B cell (primary cell): Measurements from ENCODE around the gene DGAT2. TPM values are rescaled to one million over a fixed set of nuclear protein-coding genes. Genes with fewer than 3 reads are reported as not detected.

Experiments
- ATAC-seq: fragments of 200-7000 bp; cut with Tn5 transposase; one replicate; pipeline ENCODE4 v1.10.0; 2021; ENCODE audit warnings: low read depth, mild to moderate bottlenecking, moderate number of reproducible peaks, moderate library complexity
- CTCF ChIA-PET: fragments of 350-600 bp; sonication (Branson Sonifier 250); formaldehyde crosslinking; loops from one replicate; lab custom pipeline; 2021; ENCODE audit warnings: antibody characterized with exemption, inconsistent platforms; lab: Charles Lee
- POLR2A ChIA-PET: fragments of 350-600 bp; sonication (Branson Sonifier 250); formaldehyde crosslinking; loops from one replicate; lab custom pipeline; 2021; ENCODE audit warnings: antibody characterized with exemption; lab: Charles Lee
- DNase-seq: peaks from one replicate; pipeline ENCODE4 v3.0.0; 2013
- H2AFZ ChIP-seq: 2 replicates; pipeline ENCODE4 v1.6.1; 2012; ENCODE audit warnings: mild to moderate bottlenecking, low read depth, low read length; ENCODE audit not compliant: insufficient read depth, poor library complexity, severe bottlenecking
- H3K27ac ChIP-seq, 2 donors: 1 replicate in 1 of 2; 2 replicates in 1 of 2; pipeline ENCODE4 v1.5.1; 2012 to 2013; ENCODE audit warnings: low read length in 2 of 2, mild to moderate bottlenecking in 2 of 2, moderate library complexity in 1 of 2
- H3K27me3 ChIP-seq, 4 experiments: fragments of 200-600 bp in 1 of 4; sonication (generic) in 1 of 4; replicated peaks in 1 of 4; 1 replicate in 2 of 4; 2 replicates in 2 of 4; pipeline versions ENCODE4 v1.6.1 to v1.7.0; 2013 to 2016; ENCODE audit warnings: low read length in 3 of 4, mild to moderate bottlenecking in 2 of 4, mixed read lengths in 1 of 4, moderate library complexity in 1 of 4; ENCODE audit not compliant: insufficient read depth in 4 of 4, control insufficient read depth in 3 of 4; ENCODE audit errors: control extremely low read depth in 1 of 4
- H3K36me3 ChIP-seq, 2 experiments: replicated peaks in 1 of 2; 1 replicate in 1 of 2; 2 replicates in 1 of 2; pipeline versions ENCODE4 v1.6.1 to v1.7.1; 2013; ENCODE audit warnings: low read length in 1 of 2; ENCODE audit not compliant: insufficient read depth in 2 of 2, control insufficient read depth in 1 of 2; ENCODE audit errors: control extremely low read depth in 1 of 2, extremely low read depth in 1 of 2
- H3K4me1 ChIP-seq, 2 donors: fragments of 200-600 bp in 1 of 2; sonication (generic) in 1 of 2; 1 replicate in 1 of 2; 2 replicates in 1 of 2; pipeline versions ENCODE4 v1.5.1 to v1.6.1; 2013 to 2017; ENCODE audit warnings: low read length in 2 of 2; ENCODE audit not compliant: control insufficient read depth in 2 of 2, insufficient read depth in 2 of 2
- H3K4me2 ChIP-seq: replicated peaks from 2 replicates; pipeline ENCODE3; 2012; ENCODE audit warnings: mild to moderate bottlenecking, low read depth, low read length; ENCODE audit not compliant: poor library complexity, severe bottlenecking
- H3K4me3 ChIP-seq, 5 experiments: fragments of 200-600 bp in 1 of 5; sonication (generic) in 1 of 5; 1 replicate in 3 of 5; 2 replicates in 2 of 5; pipeline versions ENCODE4 v1.5.1 to v1.7.0; 2011 to 2016; ENCODE audit warnings: low read length in 4 of 5, mild to moderate bottlenecking in 4 of 5, low read depth in 2 of 5, control low read depth in 1 of 5, moderate library complexity in 1 of 5; ENCODE audit not compliant: insufficient read depth in 1 of 5; ENCODE audit errors: control extremely low read depth in 1 of 5, extremely low read depth in 1 of 5
- H3K79me2 ChIP-seq: fragments of 200-600 bp; sonication (generic); one replicate; pipeline ENCODE4 v1.6.0; 2016; ENCODE audit warnings: low read length; ENCODE audit not compliant: control insufficient read depth, insufficient read depth
- H3K9ac ChIP-seq: fragments of 200-600 bp; sonication (generic); 2 replicates; pipeline ENCODE4 v1.6.1; 2017; ENCODE audit warnings: mild to moderate bottlenecking, low read length, moderate library complexity
- H3K9me3 ChIP-seq, 3 donors: one replicate each; pipeline versions ENCODE4 v1.6.1 to v1.7.1; 2013; ENCODE audit warnings: low read length in 2 of 3; ENCODE audit not compliant: control insufficient read depth in 2 of 3, insufficient read depth in 1 of 3; ENCODE audit errors: control extremely low read depth in 1 of 3
- H4K20me1 ChIP-seq: 2 replicates; pipeline ENCODE4 v1.6.0; 2012; ENCODE audit warnings: mild to moderate bottlenecking, low read length; ENCODE audit not compliant: insufficient read depth, control insufficient read depth, poor library complexity, severe bottlenecking
- H3K27ac Mint-ChIP-seq: one replicate; pipeline ENCODE4 v1.8.0; 2021; ENCODE audit warnings: mixed read lengths
- H3K27me3 Mint-ChIP-seq: one replicate; pipeline ENCODE4 v1.8.0; 2021; ENCODE audit warnings: mixed read lengths
- H3K4me1 Mint-ChIP-seq: one replicate; pipeline ENCODE4 v1.8.0; 2021; ENCODE audit warnings: mixed read lengths
- H3K4me3 Mint-ChIP-seq: one replicate; pipeline ENCODE4 v1.8.0; 2021; ENCODE audit warnings: mixed read lengths
- H3K9me3 Mint-ChIP-seq: one replicate; pipeline ENCODE4 v1.8.0; 2022; ENCODE audit warnings: mixed read lengths; ENCODE audit not compliant: insufficient read depth
- EZH2 ChIP-seq: IDR thresholded peaks from 2 replicates; pipeline ENCODE4 v1.6.1; 2012; ENCODE audit warnings: borderline replicate concordance, low read depth, mild to moderate bottlenecking, moderate library complexity, low read length; ENCODE audit not compliant: insufficient read depth, poor library complexity, severe bottlenecking
- WGBS: methylation state at CpG from one replicate; pipeline ENCODE4 v1.1.5; 2013; ENCODE audit warnings: missing lambda C conversion rate; ENCODE audit not compliant: insufficient coverage; 5-methylcytosine and 5-hydroxymethylcytosine counted together
- intact Hi-C: fragments of 100-400 bp; cut with micrococcal nuclease; formaldehyde crosslinking; loops from one replicate; pipeline ENCODE4 v1.10.0; 2022
- polyA plus RNA-seq: library from polyadenylated mRNA; depleted of rRNA; stranded (reverse); fragments of >200 nt; gene quantifications from 2 replicates; pipeline ENCODE4 v1.2.3, GENCODE V29; 2012
- total RNA-seq, 2 donors: library from RNA; stranded (reverse); fragments of 120-200 nt in 1 of 2; gene quantifications; 1 replicate in 1 of 2; 2 replicates in 1 of 2; pipeline versions ENCODE4 v1.2.3 to v1.2.4, GENCODE V29; 2013 to 2022
- TF ChIP-seq, protein P1 (sequence below): fragments of 200-600 bp; IDR thresholded peaks from one replicate; pipeline ENCODE4 v1.8.0; 2022; ENCODE audit warnings: antibody characterized with exemption, mild to moderate bottlenecking

Gene DGAT2
- total and polyA plus RNA-seq, 2 donors (not counting 1 experiment from before 2014, with no cell fraction given) = 5.8 to 6.5 TPM

DNA sequence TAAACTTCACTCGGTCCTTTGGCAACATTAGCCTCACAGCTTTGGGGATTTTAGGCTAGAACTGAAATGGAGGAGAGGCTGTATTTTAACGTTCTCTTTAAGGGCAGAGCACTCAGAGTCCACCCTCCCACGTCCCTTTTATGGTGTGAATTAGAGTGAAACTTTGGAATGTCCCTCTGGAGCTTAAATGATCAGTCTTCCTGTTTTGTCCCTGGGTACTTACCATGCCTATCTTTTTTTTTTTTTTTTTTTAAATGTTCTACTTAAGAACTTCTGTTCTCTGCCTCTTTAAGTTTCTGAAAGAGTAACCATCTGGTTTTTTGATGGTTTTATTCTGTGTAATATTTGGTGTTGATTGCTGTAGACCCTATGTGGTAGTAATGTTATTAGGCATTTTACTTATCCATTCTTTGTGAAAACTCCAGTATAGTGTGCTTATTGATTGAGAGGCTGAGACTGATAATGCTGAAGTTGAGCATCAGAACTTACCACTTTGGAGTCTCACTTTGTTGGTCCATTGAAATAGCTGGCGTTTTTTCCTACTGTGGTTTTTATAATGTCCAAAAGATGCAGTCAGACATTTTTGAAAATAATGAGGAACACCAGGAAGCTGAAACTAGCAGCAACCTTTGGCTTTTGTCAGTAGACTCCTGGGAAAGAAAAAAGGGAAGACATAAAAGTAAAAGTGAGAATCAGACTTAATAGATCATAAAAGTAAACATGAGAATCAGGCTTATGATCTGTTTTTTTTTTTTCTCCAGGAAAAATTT is 58.1 kb downstream of the DGAT2 start:
- 80% methylated on average over 1 of the region's 4 CpGs for WGBS
- Mint-ChIP-seq H3K27me3 (no peaks in the 10 kb centered on the region), H3K9me3 (no peaks in the 10 kb centered on the region), H3K4me3 (peak overlapping the region; percentile 52), H3K27ac (peak overlapping the region; percentile 92), H3K4me1 (peaks cover 80% of the 10 kb centered on the region)
- no peaks in the 10 kb centered on the region for H3K27me3 ChIP-seq
- peak; percentile 41 for DNase-seq
- ChIA-PET POLR2A (interaction anchor here (0.7 to 0.8 kb wide), 2 partner anchors 9 to 31 kb away, joined by 3 to 7 read pairs; no protein-coding TSS in a partner anchor), CTCF (interaction anchor here (1.1 to 3.6 kb wide), 5 partner anchors 10 to 42 kb away, joined by 3 to 13 read pairs (median 7); no protein-coding TSS in a partner anchor)
- H3K79me2 ChIP-seq = peaks cover 89% of the 10 kb centered on the region
- H3K27ac ChIP-seq = peak overlapping the region; percentile 79 to 85
- peak overlapping the region; percentile 57 for H3K4me2 ChIP-seq
- peaks cover 0 to 10% (median 0%) of the 10 kb centered on the region in 3 donors for H3K9me3 ChIP-seq
- H3K4me1 ChIP-seq = peaks cover 76 to 81% of the 10 kb centered on the region in 2 donors
- peak overlapping the region; percentile 33 for H3K9ac ChIP-seq
- H3K36me3 ChIP-seq = peaks cover 5 to 18% of the 10 kb centered on the region in 2 experiments
- ATAC-seq = no peak
- H2AFZ ChIP-seq = no peak overlapping the region
- H3K4me3 ChIP-seq = peak overlapping the region in 1 of 5 experiments; percentile 26
- intact Hi-C loops = no loop called here
- TF ChIP-seq, protein P1, sequence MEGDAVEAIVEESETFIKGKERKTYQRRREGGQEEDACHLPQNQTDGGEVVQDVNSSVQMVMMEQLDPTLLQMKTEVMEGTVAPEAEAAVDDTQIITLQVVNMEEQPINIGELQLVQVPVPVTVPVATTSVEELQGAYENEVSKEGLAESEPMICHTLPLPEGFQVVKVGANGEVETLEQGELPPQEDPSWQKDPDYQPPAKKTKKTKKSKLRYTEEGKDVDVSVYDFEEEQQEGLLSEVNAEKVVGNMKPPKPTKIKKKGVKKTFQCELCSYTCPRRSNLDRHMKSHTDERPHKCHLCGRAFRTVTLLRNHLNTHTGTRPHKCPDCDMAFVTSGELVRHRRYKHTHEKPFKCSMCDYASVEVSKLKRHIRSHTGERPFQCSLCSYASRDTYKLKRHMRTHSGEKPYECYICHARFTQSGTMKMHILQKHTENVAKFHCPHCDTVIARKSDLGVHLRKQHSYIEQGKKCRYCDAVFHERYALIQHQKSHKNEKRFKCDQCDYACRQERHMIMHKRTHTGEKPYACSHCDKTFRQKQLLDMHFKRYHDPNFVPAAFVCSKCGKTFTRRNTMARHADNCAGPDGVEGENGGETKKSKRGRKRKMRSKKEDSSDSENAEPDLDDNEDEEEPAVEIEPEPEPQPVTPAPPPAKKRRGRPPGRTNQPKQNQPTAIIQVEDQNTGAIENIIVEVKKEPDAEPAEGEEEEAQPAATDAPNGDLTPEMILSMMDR = no peak
- no peak for TF ChIP-seq EZH2
- H4K20me1 ChIP-seq = peaks cover 25% of the 10 kb centered on the region

DNA sequence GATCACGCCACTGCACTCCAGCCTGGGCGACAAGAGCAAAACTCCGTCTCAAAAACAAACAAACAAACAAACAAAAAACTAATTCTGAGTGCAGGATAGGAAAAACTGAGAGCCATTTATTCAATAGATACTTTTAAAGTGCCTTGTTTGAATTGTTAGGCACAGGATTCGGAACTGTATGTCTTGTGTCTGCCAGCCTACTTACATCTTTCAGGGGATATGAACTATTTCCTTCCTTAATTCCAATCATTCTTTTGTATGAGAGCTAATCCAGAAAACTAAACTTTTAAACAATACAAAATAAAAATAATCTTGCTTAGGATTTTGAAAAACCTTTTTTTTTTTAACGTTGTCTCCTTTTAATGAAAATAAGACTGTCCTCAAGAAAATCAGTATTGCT is 59.0 kb downstream of the DGAT2 start:
- Histone ChIP-seq H3K79me2 (peaks cover 89% of the 10 kb centered on the region), H3K4me2 (no peak overlapping the region), H3K36me3 (peaks cover 6 to 17% of the 10 kb centered on the region in 2 experiments), H4K20me1 (peaks cover 31% of the 10 kb centered on the region), H3K4me1 (peaks cover 76 to 81% of the 10 kb centered on the region in 2 donors), H3K9ac (no peak overlapping the region), H3K9me3 (peaks cover 0 to 10% (median 0%) of the 10 kb centered on the region in 3 donors), H3K27ac (peak overlapping the region; percentile 11 to 85), H3K4me3 (no peak overlapping the region), H3K27me3 (no peaks in the 10 kb centered on the region), H2AFZ (no peak overlapping the region)
- no peaks in the 10 kb centered on the region for H3K9me3 Mint-ChIP-seq
- TF ChIP-seq, protein P1 = no peak
- TF ChIP-seq EZH2 = no peak
- WGBS = no CpG with 5 or more reads among the region's 5 CpGs
- ATAC-seq (no peak), DNase-seq (no peak)
- intact Hi-C loops = no loop called here
- no peaks in the 10 kb centered on the region for H3K27me3 Mint-ChIP-seq
- POLR2A ChIA-PET = no interaction called here
- CTCF ChIA-PET = interaction anchor here (1.1 to 3.6 kb wide), 4 partner anchors 9 to 41 kb away, joined by 4 to 13 read pairs (median 8); no protein-coding TSS in a partner anchor
- peak overlapping the region; percentile 35 for H3K4me3 Mint-ChIP-seq
- peaks cover 81% of the 10 kb centered on the region for H3K4me1 Mint-ChIP-seq
- H3K27ac Mint-ChIP-seq = peak overlapping the region; percentile 92
